ENCODE data around the gene CNST. TPM values are rescaled to one million over a fixed set of nuclear protein-coding genes. Genes with fewer than 3 reads are reported as not detected.
A peak's percentile ranks its signal among the peaks of the same experiment; 100 is the strongest.

CNST gene
- total and polyA plus RNA-seq, 9 of the 15 experiments (the other 6 are each of a cell fraction or from before 2014, with no cell fraction given), result 17.0 to 55.3 (median 30.8) TPM

GRCh38 chr1:246608616-246609376 lies 42.5 kb downstream of the CNST start (continued):
- no peak for TF ChIP-seq FOXA1 (IDR thresholded peaks at IDR 0.05; ENCODE audit: borderline replicate concordance)
- no peak for TF ChIP-seq ZNF212 (CRISPR knock-in tag; IDR thresholded peaks at IDR 0.05)
- 0 out of 4 replicates have a peak, but pooled peaks of 1 of the 2 experiments have one; percentile 10 for TF ChIP-seq RCOR1 (IDR thresholded peaks at IDR 0.05; ENCODE audit: borderline replicate concordance in 1 of 2, low read depth in 2 of 2, low read length in 2 of 2)
- TF ChIP-seq ZNF586 (CRISPR knock-in tag; conservative IDR thresholded peaks at IDR 0.05), result no peak
- no peak for TF ChIP-seq BRD9 (IDR thresholded peaks at IDR 0.05; ENCODE audit: low read depth, partially characterized antibody)
- no peak for TF ChIP-seq SMARCA4 (IDR thresholded peaks at IDR 0.05)
- no peak for TF ChIP-seq TCF7L2 (IDR thresholded peaks at IDR 0.05; ENCODE audit: low read depth, low read length)
- no peak for TF ChIP-seq ZNF184 (CRISPR knock-in tag; IDR thresholded peaks at IDR 0.05)
- no peak for TF ChIP-seq ZNF41 (CRISPR knock-in tag; conservative IDR thresholded peaks at IDR 0.05)
- no peak for TF ChIP-seq SMARCC2 (IDR thresholded peaks at IDR 0.05; ENCODE audit: low read depth)
- no peak for TF ChIP-seq BRCA1 (IDR thresholded peaks at IDR 0.05)
- TF ChIP-seq BRCA1 (CRISPR knock-in tag; IDR thresholded peaks at IDR 0.05), result no peak
- TF ChIP-seq NONO (IDR thresholded peaks at IDR 0.05; ENCODE audit: low read depth in 2 of 2, low read length in 1 of 2), result no peak
- TF ChIP-seq CHD2 (IDR thresholded peaks at IDR 0.05; ENCODE audit: low read depth, low read length), result no peak
- no peak for TF ChIP-seq KAT8 (IDR thresholded peaks at IDR 0.05; ENCODE audit: low read depth)
- no peak for TF ChIP-seq ZNF445 (CRISPR knock-in tag; IDR thresholded peaks at IDR 0.05; ENCODE audit: low read depth)
- TF ChIP-seq, protein P1, sequence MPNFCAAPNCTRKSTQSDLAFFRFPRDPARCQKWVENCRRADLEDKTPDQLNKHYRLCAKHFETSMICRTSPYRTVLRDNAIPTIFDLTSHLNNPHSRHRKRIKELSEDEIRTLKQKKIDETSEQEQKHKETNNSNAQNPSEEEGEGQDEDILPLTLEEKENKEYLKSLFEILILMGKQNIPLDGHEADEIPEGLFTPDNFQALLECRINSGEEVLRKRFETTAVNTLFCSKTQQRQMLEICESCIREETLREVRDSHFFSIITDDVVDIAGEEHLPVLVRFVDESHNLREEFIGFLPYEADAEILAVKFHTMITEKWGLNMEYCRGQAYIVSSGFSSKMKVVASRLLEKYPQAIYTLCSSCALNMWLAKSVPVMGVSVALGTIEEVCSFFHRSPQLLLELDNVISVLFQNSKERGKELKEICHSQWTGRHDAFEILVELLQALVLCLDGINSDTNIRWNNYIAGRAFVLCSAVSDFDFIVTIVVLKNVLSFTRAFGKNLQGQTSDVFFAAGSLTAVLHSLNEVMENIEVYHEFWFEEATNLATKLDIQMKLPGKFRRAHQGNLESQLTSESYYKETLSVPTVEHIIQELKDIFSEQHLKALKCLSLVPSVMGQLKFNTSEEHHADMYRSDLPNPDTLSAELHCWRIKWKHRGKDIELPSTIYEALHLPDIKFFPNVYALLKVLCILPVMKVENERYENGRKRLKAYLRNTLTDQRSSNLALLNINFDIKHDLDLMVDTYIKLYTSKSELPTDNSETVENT (CRISPR knock-in tag; IDR thresholded peaks at IDR 0.05), result no peak
- no peak for TF ChIP-seq POLR2G (IDR thresholded peaks at IDR 0.05; ENCODE audit: low read depth, low read length)
- TF ChIP-seq SIX5 (IDR thresholded peaks at IDR 0.05; ENCODE audit: borderline replicate concordance in 1 of 2, insufficient read depth in 1 of 2, low read depth in 1 of 2, low read length in 2 of 2), result no peak
- TF ChIP-seq, protein P2, sequence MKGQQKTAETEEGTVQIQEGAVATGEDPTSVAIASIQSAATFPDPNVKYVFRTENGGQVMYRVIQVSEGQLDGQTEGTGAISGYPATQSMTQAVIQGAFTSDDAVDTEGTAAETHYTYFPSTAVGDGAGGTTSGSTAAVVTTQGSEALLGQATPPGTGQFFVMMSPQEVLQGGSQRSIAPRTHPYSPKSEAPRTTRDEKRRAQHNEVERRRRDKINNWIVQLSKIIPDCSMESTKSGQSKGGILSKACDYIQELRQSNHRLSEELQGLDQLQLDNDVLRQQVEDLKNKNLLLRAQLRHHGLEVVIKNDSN (CRISPR knock-in tag; IDR thresholded peaks at IDR 0.05), result peak; percentile 56; the same call in 1 of the 2 replicates
- TF ChIP-seq POLR2AphosphoS2 (IDR thresholded peaks at IDR 0.05; ENCODE audit: low read length), result no peak
- TF ChIP-seq NFE2L1 (tag; IDR thresholded peaks at IDR 0.05; ENCODE audit: borderline replicate concordance, low read depth), result no peak
- TF ChIP-seq HOXB6 (CRISPR knock-in tag; IDR thresholded peaks at IDR 0.05; ENCODE audit: borderline replicate concordance), result no peak
- no peak for TF ChIP-seq CEBPG (CRISPR knock-in tag; IDR thresholded peaks at IDR 0.05)
- peak in 1 of 2 experiments; percentile 57; a peak in 1 of 4 replicates for TF ChIP-seq CEBPG (tag; conservative IDR thresholded peaks at IDR 0.05 in 1 of 2, IDR thresholded peaks at IDR 0.05 in 1 of 2)
- TF ChIP-seq, protein P3, sequence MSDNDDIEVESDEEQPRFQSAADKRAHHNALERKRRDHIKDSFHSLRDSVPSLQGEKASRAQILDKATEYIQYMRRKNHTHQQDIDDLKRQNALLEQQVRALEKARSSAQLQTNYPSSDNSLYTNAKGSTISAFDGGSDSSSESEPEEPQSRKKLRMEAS (CRISPR knock-in tag; IDR thresholded peaks at IDR 0.05), result peak; percentile 50; the same call in 1 of the 2 replicates
- TF ChIP-seq CHD1 (IDR thresholded peaks at IDR 0.05; ENCODE audit: low read length), result no peak
- no peak for TF ChIP-seq HMG20A (CRISPR knock-in tag; conservative IDR thresholded peaks at IDR 0.05)

All from K562 (cell line).